ENCODE measurements around the gene CRK.
"Not testable (repeated sequence)": the region's sequence is repeated elsewhere in the genome, so short reads cannot be mapped to it uniquely, and the experiment has no call there.

CRK gene

GRCh38 chr17:1412185-1413110, 43.6 kb downstream of the CRK start:
- Mint-ChIP-seq H3K4me3 (no peak overlapping the region), H3K27ac (no peak overlapping the region), H3K4me1 (no peaks in the 10 kb centered on the region), H3K9me3 (no peaks in the 10 kb centered on the region), H3K36me3 (no peaks in the 10 kb centered on the region), H3K27me3 (no peaks in the 10 kb centered on the region)
- no peak for DNase-seq
- CTCF ChIA-PET: interaction anchor here (0.6 kb wide), 1 partner anchor 33 kb away, joined by 3 read pairs; no protein-coding TSS in a partner anchor

- H3K36me3 Mint-ChIP-seq: peaks cover 18% of the 10 kb centered on the region
- H3K4me3 Mint-ChIP-seq: no peak overlapping the region
Measured at GRCh38 chr17:1402262-1402586, 53.8 kb downstream of the CRK start.

GRCh38 chr17:1399679-1400512, 56.1 kb downstream of the CRK start, which contains the start of gene YWHAE:
YWHAE (minus strand) TSS chr17:1400222; CDS start chr17:1400110, 112 bp downstream.
- H3K27me3 Mint-ChIP-seq: peaks cover 14% of the 10 kb centered on the region
- no peaks in the 10 kb centered on the region for H3K9me3 Mint-ChIP-seq
- H3K4me1 Mint-ChIP-seq: peaks cover 26% of the 10 kb centered on the region
- H3K4me3 Mint-ChIP-seq: peak within 1 kb of the TSS; percentile 97
- peaks cover 25% of the 10 kb centered on the region for H3K36me3 Mint-ChIP-seq
- DNase-seq: peak; percentile 98
- CTCF ChIA-PET: interaction anchor here (0.6 to 1.4 kb wide), 3 partner anchors 9 to 248 kb away, joined by 3 to 5 read pairs (median 3); no protein-coding TSS in a partner anchor
- H3K27ac Mint-ChIP-seq: peak within 1 kb of the TSS; percentile 95

More at GRCh38 chr17:1402262-1402586, 53.8 kb downstream of the CRK start:
- no peaks in the 10 kb centered on the region for H3K9me3 Mint-ChIP-seq
- CTCF ChIA-PET: interaction anchor here (0.5 kb wide), 1 partner anchor 40 kb away, joined by 4 read pairs; no protein-coding TSS in a partner anchor
- DNase-seq: no peak
- peaks cover 18% of the 10 kb centered on the region for H3K27me3 Mint-ChIP-seq
- no peak overlapping the region for H3K27ac Mint-ChIP-seq
- peaks cover 14% of the 10 kb centered on the region for H3K4me1 Mint-ChIP-seq

- CTCF ChIA-PET: interaction anchor here (1.4 kb wide), 1 partner anchor 249 kb away, joined by 3 read pairs; no protein-coding TSS in a partner anchor
- H3K4me1 Mint-ChIP-seq: peaks cover 31% of the 10 kb centered on the region
- no peaks in the 10 kb centered on the region for H3K9me3 Mint-ChIP-seq
- peak; percentile 70 for DNase-seq
- peaks cover 26% of the 10 kb centered on the region for H3K36me3 Mint-ChIP-seq
- peak overlapping the region; percentile 97 for H3K4me3 Mint-ChIP-seq
- H3K27ac Mint-ChIP-seq: peak overlapping the region; percentile 95
- H3K27me3 Mint-ChIP-seq: peaks cover 14% of the 10 kb centered on the region
Measured at GRCh38 chr17:1398931-1399678, 56.9 kb downstream of the CRK start.

- Mint-ChIP-seq H3K4me1 (peaks cover 41% of the 10 kb centered on the region), H3K27ac (peak overlapping the region; percentile 30), H3K27me3 (peaks cover 14% of the 10 kb centered on the region), H3K36me3 (peaks cover 28% of the 10 kb centered on the region), H3K4me3 (peak overlapping the region; percentile 97), H3K9me3 (no peaks in the 10 kb centered on the region)
- CTCF ChIA-PET: interaction anchor here (1.0 to 2.1 kb wide), 4 partner anchors 21 to 118 kb away, joined by 3 to 14 read pairs (median 4); no protein-coding TSS in a partner anchor
- DNase-seq: no peak
Measured at GRCh38 chr17:1398028-1398427, 58.0 kb downstream of the CRK start.

GRCh38 chr17:1395876-1396665, 60.0 kb downstream of the CRK start:
- peaks cover 33% of the 10 kb centered on the region for H3K36me3 Mint-ChIP-seq
- H3K4me1 Mint-ChIP-seq: peaks cover 52% of the 10 kb centered on the region
- not testable (repeated sequence) for H3K9me3 Mint-ChIP-seq, H3K27me3 Mint-ChIP-seq, DNase-seq, H3K4me3 Mint-ChIP-seq
- CTCF ChIA-PET: interaction anchor here (0.9 kb wide), 1 partner anchor 31 kb away, joined by 3 read pairs; no protein-coding TSS in a partner anchor
- H3K27ac Mint-ChIP-seq: peak overlapping the region; percentile 37

GRCh38 chr17:1391577-1391976, 64.5 kb downstream of the CRK start:
- H3K9me3 Mint-ChIP-seq: no peaks in the 10 kb centered on the region
- H3K27ac Mint-ChIP-seq: no peak overlapping the region
- H3K27me3 Mint-ChIP-seq: no peaks in the 10 kb centered on the region
- no peak overlapping the region for H3K4me3 Mint-ChIP-seq
- peaks cover 17% of the 10 kb centered on the region for H3K36me3 Mint-ChIP-seq
- CTCF ChIA-PET: interaction anchor here (0.7 to 1.9 kb wide), 7 partner anchors 11 to 269 kb away, joined by 3 to 14 read pairs (median 3); partner anchors contain the start of gene INPP5K
- DNase-seq: no peak
- H3K4me1 Mint-ChIP-seq: peaks cover 52% of the 10 kb centered on the region

GRCh38 chr17:1390432-1391367, 65.3 kb downstream of the CRK start:
- peaks cover 15% of the 10 kb centered on the region for H3K36me3 Mint-ChIP-seq
- H3K4me3 Mint-ChIP-seq: no peak overlapping the region
- H3K9me3 Mint-ChIP-seq: no peaks in the 10 kb centered on the region
- CTCF ChIA-PET: interaction anchor here (0.6 to 1.9 kb wide), 6 partner anchors 9 to 268 kb away, joined by 3 to 14 read pairs (median 3); partner anchors contain the start of genes INPP5K and YWHAE
- no peaks in the 10 kb centered on the region for H3K27me3 Mint-ChIP-seq
- H3K27ac Mint-ChIP-seq: no peak overlapping the region
- peaks cover 49% of the 10 kb centered on the region for H3K4me1 Mint-ChIP-seq
- no peak for DNase-seq

GRCh38 chr17:1387490-1388227, 68.4 kb downstream of the CRK start:
- H3K9me3 Mint-ChIP-seq, DNase-seq, H3K27ac Mint-ChIP-seq, H3K4me3 Mint-ChIP-seq, CTCF ChIA-PET, H3K27me3 Mint-ChIP-seq: not testable (repeated sequence)
- peaks cover 33% of the 10 kb centered on the region for H3K4me1 Mint-ChIP-seq
- H3K36me3 Mint-ChIP-seq: peaks cover 13% of the 10 kb centered on the region

GRCh38 chr17:1386675-1387190, 69.3 kb downstream of the CRK start:
- H3K27me3 Mint-ChIP-seq, CTCF ChIA-PET, H3K36me3 Mint-ChIP-seq, H3K27ac Mint-ChIP-seq, H3K4me3 Mint-ChIP-seq, H3K9me3 Mint-ChIP-seq, DNase-seq: not testable (repeated sequence)
- H3K4me1 Mint-ChIP-seq: peaks cover 30% of the 10 kb centered on the region

GRCh38 chr17:1386265-1386664, 69.8 kb downstream of the CRK start:
- CTCF ChIA-PET: no interaction called here
- Mint-ChIP-seq H3K36me3 (peaks cover 8% of the 10 kb centered on the region), H3K27me3 (no peaks in the 10 kb centered on the region), H3K9me3 (no peaks in the 10 kb centered on the region), H3K27ac (no peak overlapping the region), H3K4me3 (no peak overlapping the region), H3K4me1 (peaks cover 30% of the 10 kb centered on the region)
- no peak for DNase-seq

All from activated naive CD4-positive, alpha-beta T cell treated with anti-CD3 and anti-CD28 coated beads, Interleukin-2, amount 10 ng/mL, durations not matched to agents 7 days and 5 days (primary cell).